Vagina (tissue), 2 donors: ENCODE data around the gene C13orf46. TPM values are rescaled to one million over a fixed set of nuclear protein-coding genes. Genes with fewer than 3 reads are reported as not detected.

ENCODE experiments used
- DNase-seq, 2 donors: peaks; one replicate each; pipeline ENCODE4 v3.0.0-alpha.2; 2017; ENCODE audit errors: extremely low spot score in 2 of 2
- H3K27ac ChIP-seq: fragments of 200-600 bp; sonication (generic); one replicate; pipeline ENCODE4 v1.5.1; 2019
- H3K27me3 ChIP-seq: fragments of 200-600 bp; sonication (generic); one replicate; pipeline ENCODE4 v1.5.1; 2019
- H3K36me3 ChIP-seq, 2 donors: fragments of 200-600 bp; sonication (generic); one replicate each; pipeline ENCODE4 v1.5.1; 2017 to 2019
- H3K4me1 ChIP-seq: fragments of 200-600 bp; sonication (generic); one replicate; pipeline ENCODE4 v1.5.1; 2019
- H3K4me3 ChIP-seq, 2 donors: fragments of 200-600 bp; sonication (generic); 1 replicate in 1 of 2; 2 replicates in 1 of 2; pipeline ENCODE4 v1.5.1; 2016 to 2019
- H3K9me3 ChIP-seq: fragments of 200-600 bp; sonication (generic); one replicate; pipeline ENCODE4 v1.5.1; 2019
- POLR2A ChIP-seq, 2 donors: fragments of 450-650 bp; IDR thresholded peaks; one replicate each; pipeline ENCODE4 v1.6.1; 2017; ENCODE audit warnings: antibody characterized with exemption in 2 of 2, mild to moderate bottlenecking in 2 of 2, moderate library complexity in 2 of 2
- POLR2AphosphoS5 ChIP-seq, 2 donors: sonication (generic); formaldehyde crosslinking; IDR thresholded peaks; one replicate each; pipeline ENCODE4 v1.9.0; 2017; ENCODE audit warnings: antibody characterized with exemption in 2 of 2, mild to moderate bottlenecking in 2 of 2, low read depth in 1 of 2; ENCODE audit not compliant: insufficient read depth in 1 of 2
- intact Hi-C: fragments of 100-400 bp; cut with DNase I; formaldehyde crosslinking; loops from one replicate; pipeline ENCODE4 v1.15.1; 2023
- total RNA-seq: library from RNA; depleted of rRNA; stranded (reverse); fragments of >200 nt; gene quantifications from one replicate; pipeline ENCODE4 v1.2.3, GENCODE V29; 2016
- TF ChIP-seq, protein P1 (sequence below), 3 experiments: fragments of 450-650 bp in 2 of 3; fragments of 200-600 bp in 1 of 3; sonication (generic) in 1 of 3; IDR thresholded peaks; one replicate each; pipeline ENCODE4 v1.5.1; 2017 to 2019; ENCODE audit warnings: antibody characterized with exemption in 3 of 3, mild to moderate bottlenecking in 2 of 3, moderate library complexity in 2 of 3

C13orf46 gene
- total RNA-seq, 1 donor from 2014 or later, result not detected

DNA sequence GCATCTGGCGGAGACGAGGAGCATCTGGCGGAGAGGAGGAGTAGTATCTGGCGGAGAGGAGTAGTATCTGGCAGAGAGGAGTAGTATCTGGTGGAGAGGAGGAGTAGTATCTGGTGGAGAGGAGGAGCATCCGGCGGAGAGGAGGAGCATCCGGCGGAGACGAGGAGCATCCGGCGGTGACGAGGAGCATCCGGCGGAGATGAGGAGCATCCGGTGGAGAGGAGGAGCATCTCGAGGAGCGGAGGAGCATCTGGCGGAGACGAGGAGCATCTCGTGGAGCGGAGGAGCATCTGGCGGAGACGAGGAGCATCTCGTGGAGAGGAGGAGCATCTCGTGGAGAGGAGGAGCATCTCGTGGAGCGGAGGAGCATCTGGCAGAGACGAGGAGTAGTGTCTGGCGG, 18.6 kb downstream of the C13orf46 start:
- intact Hi-C loops, result no loop called here
- no peak for DNase-seq
- no peaks in the 10 kb centered on the region for H3K9me3 ChIP-seq
- H3K4me3 ChIP-seq, result no peak overlapping the region
- no peaks in the 10 kb centered on the region for H3K36me3 ChIP-seq
- H3K4me1 ChIP-seq, result peaks cover 13% of the 10 kb centered on the region
- H3K27me3 ChIP-seq, result no peaks in the 10 kb centered on the region
- no peak overlapping the region for H3K27ac ChIP-seq
- TF ChIP-seq, protein P1, sequence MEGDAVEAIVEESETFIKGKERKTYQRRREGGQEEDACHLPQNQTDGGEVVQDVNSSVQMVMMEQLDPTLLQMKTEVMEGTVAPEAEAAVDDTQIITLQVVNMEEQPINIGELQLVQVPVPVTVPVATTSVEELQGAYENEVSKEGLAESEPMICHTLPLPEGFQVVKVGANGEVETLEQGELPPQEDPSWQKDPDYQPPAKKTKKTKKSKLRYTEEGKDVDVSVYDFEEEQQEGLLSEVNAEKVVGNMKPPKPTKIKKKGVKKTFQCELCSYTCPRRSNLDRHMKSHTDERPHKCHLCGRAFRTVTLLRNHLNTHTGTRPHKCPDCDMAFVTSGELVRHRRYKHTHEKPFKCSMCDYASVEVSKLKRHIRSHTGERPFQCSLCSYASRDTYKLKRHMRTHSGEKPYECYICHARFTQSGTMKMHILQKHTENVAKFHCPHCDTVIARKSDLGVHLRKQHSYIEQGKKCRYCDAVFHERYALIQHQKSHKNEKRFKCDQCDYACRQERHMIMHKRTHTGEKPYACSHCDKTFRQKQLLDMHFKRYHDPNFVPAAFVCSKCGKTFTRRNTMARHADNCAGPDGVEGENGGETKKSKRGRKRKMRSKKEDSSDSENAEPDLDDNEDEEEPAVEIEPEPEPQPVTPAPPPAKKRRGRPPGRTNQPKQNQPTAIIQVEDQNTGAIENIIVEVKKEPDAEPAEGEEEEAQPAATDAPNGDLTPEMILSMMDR (IDR thresholded peaks at IDR 0.05), result no peak
- no peak for TF ChIP-seq POLR2AphosphoS5 (IDR thresholded peaks at IDR 0.05; ENCODE audit: insufficient read depth in 1 of 2, low read depth in 1 of 2)
- no peak for TF ChIP-seq POLR2A (IDR thresholded peaks at IDR 0.05)

- Histone ChIP-seq H3K27ac (no peak overlapping the region), H3K4me1 (peaks cover 13% of the 10 kb centered on the region), H3K27me3 (no peaks in the 10 kb centered on the region), H3K4me3 (no peak overlapping the region), H3K36me3 (no peaks in the 10 kb centered on the region), H3K9me3 (no peaks in the 10 kb centered on the region)
- intact Hi-C loops, result no loop called here
- TF ChIP-seq POLR2AphosphoS5 (IDR thresholded peaks at IDR 0.05; ENCODE audit: insufficient read depth in 1 of 2, low read depth in 1 of 2) (no peak), POLR2A (IDR thresholded peaks at IDR 0.05) (no peak)
- TF ChIP-seq, protein P1 (IDR thresholded peaks at IDR 0.05), result no peak
- DNase-seq, result no peak
Measured at GRCh38 chr13:113954046-113954835, 19.6 kb downstream of the C13orf46 start.

DNA sequence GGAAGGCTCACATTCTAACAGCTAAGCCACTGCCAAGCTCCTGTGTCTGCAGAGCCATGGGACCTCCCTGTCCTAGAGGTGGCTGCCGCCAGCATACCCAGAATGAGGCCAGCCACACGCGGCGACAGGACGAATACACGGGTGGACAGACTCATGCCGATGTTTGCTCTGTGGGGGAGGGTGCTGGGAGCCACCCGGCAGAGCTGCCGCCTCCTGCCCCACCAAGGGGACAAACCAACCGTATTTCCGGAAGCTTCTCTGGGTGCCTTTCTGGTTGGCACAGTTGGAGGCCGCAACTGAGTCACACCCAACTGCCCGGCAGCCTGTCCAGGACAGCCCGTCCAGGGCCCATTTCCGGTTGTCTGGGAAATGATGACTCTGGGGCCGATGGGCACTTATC, 20.3 kb downstream of the C13orf46 start:
- peaks cover 13% of the 10 kb centered on the region for H3K4me1 ChIP-seq
- intact Hi-C loops, result no loop called here
- H3K36me3 ChIP-seq, result no peaks in the 10 kb centered on the region
- no peaks in the 10 kb centered on the region for H3K9me3 ChIP-seq
- TF ChIP-seq, protein P1 (IDR thresholded peaks at IDR 0.05), result no peak
- TF ChIP-seq POLR2AphosphoS5 (IDR thresholded peaks at IDR 0.05; ENCODE audit: insufficient read depth in 1 of 2, low read depth in 1 of 2) (no peak), POLR2A (IDR thresholded peaks at IDR 0.05) (no peak)
- no peaks in the 10 kb centered on the region for H3K27me3 ChIP-seq
- H3K4me3 ChIP-seq, result no peak overlapping the region
- no peak for DNase-seq
- H3K27ac ChIP-seq, result no peak overlapping the region

GRCh38 chr13:113952983-113953520, 20.8 kb downstream of the C13orf46 start:
- Histone ChIP-seq H3K27me3 (no peaks in the 10 kb centered on the region), H3K36me3 (no peaks in the 10 kb centered on the region), H3K4me3 (no peak overlapping the region), H3K4me1 (peaks cover 13% of the 10 kb centered on the region), H3K9me3 (no peaks in the 10 kb centered on the region), H3K27ac (no peak overlapping the region)
- no peak for DNase-seq
- no peak for TF ChIP-seq POLR2AphosphoS5 (IDR thresholded peaks at IDR 0.05; ENCODE audit: insufficient read depth in 1 of 2, low read depth in 1 of 2)
- TF ChIP-seq POLR2A (IDR thresholded peaks at IDR 0.05), result no peak
- TF ChIP-seq, protein P1 (IDR thresholded peaks at IDR 0.05), result no peak
- intact Hi-C loops, result no loop called here
